GM18868 (cell line): ENCODE results near the gene ATP5F1E.
"Not testable (repeated sequence)": the region's sequence is repeated elsewhere in the genome, so short reads cannot be mapped to it uniquely, and the experiment has no call there.

Experiments used
- ATAC-seq: cut with Tn5 transposase; IDR thresholded peaks from one replicate; pipeline ENCODE4 v1.9.1; 2021; ENCODE audit warnings: mild to moderate bottlenecking, moderate library complexity; ENCODE audit not compliant: unreplicated experiment

The ATP5F1E gene

DNA sequence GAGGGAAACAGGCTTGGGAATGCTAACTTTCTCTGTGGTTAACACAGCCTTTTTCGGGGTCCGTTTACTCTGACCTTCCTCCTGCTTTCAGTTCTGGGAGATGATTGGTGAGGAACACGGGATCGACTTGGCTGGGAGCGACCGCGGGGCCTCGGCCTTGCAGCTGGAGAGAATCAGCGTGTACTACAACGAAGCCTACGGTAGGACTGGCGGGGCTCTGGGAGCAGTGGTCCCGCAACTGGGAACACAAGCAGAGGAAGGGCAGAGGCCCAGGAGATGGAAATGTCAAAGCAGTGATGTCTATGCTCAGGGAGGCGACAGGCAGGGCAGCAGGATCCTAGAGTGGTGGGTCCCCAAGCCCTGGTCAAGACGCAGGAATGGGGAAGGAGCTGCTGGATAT is 9.4 kb downstream of the ATP5F1E start:
- no peak for ATAC-seq

DNA sequence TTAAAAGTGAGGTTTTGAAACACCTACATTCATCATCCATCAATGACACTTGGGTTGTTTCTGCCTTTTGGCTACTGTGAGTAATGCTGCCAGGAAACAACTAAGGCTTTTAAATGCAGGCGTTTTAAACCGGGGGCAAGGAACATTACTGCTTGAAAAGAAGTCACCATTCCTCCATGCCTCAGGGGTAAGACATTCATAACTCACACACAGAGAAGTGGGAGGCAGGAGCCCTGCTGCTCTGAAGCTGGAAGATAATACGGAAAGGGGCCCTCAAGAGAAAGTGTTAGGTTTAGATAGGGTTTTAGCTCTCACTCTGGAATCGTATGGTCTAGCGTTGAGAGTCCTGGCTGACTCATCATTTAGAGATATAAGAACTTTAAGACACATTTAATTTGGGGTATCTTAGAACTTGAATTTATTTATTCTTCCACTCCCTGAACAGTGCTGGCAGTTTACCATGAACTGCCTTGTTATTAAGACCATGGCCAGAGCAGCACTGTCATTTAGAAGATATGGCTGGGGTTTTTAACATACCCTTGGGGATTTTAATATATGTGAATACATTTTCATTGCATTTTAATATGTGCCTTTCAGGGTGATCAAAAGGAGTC is 11.1 kb downstream of the ATP5F1E start:
- ATAC-seq: no peak

DNA sequence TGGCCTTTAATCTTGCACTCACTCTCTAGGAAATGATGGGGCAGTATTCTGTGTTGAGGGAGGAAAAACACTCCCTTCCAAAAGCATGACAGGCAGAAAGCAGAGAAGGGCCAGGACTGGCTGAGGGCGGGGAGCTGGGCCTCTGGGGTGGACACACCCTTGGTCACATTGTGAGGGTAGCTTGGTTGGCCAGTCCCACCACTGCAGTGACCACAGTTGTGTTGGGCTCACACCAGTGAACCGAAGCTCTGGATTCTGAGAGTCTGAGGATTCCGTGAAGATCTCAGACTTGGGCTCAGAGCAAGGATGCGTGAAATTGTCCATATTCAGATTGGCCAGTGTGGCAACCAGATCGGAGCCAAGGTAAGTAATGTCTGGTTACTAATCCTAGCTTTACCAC is 12.9 kb downstream of the ATP5F1E start, which contains the start of gene TUBB1:
TUBB1 (plus strand) TSS at position 213 of the 400 bp plus-strand sequence; CDS start at position 307, 94 bp downstream.
- ATAC-seq: no peak

DNA sequence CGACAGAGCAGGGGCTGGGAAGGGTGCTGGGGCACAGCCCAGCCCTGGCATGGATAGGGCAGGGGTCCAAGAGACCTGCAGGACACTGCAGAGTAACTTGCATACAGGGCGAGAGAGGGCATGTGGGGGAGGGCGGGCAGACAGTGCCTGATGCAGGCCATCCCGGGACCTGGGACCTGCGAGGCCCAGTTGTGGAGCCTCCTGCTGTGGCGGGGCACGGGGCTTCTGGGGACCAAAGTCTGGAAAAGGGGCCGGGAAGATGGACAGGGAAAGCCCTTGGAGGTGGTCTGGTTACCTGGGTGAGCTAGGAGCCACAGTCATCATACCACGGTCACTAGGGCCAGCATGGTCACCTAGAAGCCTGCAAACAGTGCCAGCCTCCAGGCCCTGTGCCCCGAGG is 13.3 kb downstream of the ATP5F1E start:
- ATAC-seq: no peak

DNA sequence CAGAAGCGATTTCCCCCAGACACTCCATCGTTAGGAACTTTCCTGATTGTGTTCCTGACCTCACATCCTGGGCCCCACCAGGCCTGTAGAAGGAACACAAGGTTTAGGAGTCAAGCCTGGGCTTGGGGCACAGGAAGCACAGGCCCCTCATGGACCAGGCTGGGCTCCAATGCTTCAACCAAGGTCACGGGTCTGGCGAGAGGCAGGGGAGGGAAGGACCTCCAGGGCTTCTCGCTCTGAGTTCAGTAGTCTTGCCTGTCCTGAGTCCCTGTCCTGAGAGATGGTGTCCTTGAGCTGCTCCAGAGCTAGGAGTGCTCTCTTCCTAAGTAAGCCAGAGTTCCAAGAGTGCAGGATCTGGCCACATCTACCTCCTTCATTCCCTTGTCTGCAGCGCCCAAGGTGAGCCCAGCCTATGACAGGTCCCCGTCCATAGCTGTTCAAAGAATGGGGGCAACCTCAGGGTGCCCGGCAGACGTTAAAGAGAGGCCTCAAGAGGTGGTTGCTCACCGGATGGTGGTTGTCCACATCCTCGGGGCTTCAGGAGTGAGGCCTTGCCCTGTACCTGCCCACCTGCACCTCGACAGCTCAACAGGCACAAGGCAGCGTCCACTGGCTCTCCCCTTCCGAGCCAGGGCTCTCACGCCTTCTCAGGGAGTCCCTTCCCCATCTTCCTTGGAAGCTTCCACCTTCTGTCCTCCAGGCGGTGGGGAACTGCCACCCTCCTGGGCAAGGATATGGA is 14.5 kb downstream of the ATP5F1E start:
- no peak for ATAC-seq

DNA sequence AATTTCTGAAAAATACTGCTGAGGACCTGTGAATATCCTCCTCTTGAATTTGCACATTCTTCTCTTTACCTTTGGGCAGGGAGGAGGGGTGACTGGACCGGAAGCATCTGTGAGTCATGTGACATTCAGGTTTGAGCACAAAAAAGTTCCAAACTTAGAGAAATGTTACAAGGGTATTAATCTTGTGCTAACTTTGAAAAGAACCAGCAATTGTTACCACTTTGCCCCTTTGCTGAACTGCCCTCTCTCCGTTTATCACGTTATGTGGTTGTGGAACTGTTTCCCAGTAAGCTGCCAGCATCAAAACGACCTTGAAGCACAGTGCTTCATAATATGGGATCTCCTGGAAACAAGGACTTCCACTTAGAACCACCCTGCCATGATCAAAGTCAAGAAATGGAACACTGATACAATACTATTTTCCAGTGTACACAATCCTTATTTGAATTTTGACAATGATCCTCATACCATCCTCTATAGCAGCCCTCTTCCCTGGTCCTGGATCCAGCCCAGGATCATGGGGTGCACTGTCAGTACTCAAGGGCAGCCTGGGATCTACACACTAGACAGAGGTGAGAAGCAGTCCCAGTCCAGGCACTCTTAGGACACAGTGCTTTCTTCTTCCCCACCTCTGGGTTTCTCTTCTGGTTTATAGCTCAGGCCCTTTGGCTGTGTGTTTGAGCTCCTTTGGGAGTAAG is 15.2 kb downstream of the ATP5F1E start:
- peak; percentile 43 for ATAC-seq

DNA sequence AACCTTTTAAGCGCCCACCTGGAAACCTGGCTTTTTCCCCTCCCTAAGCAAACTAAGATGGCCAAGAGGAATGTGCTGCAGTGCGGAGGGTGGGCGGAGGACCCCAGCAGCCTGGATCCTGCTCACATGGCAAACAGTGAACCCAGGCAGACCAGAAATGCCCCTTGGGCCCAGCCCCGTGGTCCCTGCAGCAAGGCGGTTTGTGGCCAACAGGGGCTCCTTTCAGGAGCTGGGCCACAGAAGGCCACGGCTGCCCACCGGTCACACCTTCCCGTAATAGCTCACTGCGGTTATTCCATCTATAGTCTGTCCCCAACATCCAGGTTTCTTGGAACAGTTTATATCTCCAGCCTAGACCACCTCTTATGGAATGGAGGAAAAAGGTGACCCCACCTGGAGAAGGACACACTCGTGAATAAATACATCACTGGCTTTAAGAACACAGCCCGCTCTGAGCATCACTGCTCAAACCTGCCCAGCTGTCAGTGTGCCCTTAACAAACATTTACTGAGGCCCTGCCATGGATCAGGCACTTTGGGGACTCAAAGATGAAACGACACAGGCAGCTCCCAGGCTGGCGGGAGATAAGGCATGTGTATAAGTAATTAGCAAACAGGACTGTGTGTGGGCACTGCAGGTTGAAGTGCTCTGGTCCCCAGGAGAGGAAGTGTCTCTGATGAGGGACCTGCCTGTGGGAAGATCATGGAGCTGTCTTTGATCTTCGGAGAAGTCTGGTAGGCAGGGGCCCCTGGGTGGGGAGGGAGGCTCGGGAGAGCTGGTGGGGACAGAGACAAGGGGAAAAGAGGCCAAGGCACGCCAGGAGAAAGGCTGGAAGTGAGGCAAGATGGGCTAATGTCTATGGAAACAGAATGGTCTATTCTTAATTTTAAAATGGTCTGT is 16.1 kb downstream of the ATP5F1E start:
- no peak for ATAC-seq

DNA sequence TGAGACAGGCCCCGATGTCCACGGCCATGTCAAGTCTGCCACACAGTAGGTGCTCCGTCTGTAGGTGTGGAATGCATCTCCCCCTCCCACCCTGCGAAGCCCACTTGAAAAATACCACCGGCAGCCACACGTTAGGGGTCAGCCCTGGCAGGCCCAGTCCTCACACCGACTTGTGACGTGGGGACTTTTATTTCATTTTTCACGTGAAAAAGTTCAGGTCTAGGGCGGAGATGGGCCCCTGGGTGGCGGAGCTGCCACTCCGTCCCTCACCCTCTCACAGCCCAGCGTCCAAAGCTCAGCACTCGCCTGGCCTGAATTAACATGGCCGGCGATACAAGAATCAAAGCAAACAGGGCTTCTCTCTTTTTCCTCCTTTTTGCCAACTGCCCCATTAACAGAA is 16.7 kb downstream of the ATP5F1E start:
- ATAC-seq: no peak

DNA sequence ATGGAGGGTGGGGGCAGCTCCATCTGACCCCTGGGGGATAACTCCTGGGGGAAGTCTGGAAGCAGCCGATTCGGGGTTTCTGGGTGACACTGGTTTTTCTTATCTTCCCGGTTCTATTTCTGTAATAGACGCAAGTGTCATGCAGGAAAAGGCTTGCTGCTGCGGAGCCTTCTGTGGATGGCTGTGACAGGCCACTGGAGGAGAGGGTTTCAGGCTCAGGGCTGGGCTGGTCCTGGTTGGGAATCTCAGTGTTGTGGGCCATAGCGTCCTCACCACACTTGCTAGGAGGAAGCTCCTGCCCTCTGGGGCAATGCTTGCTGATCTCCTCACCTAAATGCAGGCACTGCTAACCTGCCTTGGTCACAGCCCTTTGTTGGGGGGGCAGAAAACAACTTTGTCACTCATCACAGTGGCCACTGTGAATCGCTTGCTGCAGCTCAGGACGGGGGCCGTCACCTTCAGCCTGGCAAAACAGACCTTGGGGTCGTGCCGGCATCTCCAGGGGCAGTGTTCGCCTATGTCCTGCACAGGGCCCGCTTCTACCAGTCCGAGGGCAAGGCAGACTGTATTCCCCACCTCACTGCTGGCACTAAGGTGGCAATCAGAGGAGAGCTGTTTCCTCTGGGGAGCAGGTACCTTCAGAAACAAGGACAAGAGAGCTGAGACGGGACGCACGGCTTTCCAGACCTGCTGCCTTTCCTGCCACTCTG is 17.3 kb downstream of the ATP5F1E start:
- no peak for ATAC-seq

DNA sequence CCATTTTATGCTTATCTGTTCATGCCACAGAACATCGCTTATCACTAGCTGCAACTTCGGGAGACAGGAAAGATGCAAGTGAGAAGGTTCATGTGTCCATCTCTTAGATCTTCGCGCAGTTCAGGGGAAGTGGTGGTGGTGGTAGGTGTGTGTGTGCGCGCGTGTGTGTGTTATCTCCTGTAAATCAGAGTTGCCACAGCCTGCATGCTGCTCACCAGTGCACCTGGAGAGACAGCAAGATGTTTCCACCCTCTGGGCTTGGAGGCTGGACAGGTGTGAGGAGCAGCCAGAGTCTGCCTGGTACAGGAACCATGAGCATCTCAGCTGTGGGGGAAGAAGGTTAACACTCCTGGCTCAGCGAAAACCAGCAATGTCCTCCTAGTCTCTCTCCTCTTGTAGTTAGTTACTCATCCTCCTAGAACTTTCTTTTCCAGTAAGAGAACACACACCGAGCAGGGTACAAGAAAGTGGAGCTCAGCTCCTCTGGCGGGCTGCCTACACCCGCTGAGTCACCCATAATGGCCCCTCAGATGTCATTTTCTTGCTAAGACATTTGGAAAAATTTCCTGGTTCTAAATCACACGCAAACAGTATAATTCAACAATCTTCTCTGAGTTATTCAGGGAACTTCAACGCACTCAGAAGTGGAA is 18.1 kb downstream of the ATP5F1E start:
- ATAC-seq: no peak

DNA sequence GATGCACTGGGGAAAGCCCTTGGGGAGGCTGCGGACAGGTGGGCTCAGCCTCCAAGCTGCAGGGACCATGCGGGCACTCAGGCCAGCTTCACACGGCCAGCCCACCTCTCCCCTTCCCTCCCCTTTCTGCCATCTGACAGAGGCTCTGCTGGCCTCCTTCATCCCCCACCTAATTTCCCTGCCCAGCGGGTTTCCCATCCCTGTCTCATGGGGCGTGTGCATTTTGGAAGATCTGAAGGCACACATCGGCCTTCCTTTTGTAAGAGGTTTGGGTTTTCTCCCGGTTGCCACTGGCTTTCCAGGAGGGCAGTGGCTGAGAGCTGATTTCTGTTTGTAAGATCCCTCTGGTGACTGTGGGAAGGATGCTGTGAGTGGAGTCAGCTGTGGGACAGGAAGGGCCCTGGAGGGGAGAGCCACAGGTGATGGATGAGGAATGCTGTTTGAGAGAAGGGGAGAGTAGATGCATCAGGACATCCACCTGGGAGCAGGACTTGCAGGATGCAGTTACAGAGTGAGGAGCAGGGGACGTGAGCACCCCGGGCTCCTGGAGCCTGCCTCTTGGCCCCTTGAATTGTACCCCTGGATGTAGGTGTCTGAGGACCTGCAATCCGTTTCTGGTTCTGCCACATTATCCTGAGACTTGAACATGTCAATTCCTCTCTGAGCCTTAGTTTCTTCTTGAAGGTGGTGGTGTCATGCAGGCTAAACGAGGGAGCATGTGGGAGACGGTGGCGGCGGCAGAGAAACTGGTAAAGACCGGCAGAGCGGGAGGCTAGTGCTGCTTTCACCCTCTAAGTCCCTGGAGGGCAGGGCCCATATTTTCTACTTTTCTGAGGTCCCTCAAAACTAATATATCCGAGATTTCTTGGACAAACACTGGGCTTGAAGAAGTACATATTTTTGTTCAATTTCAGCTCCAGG is 18.8 kb downstream of the ATP5F1E start:
- ATAC-seq: no peak

DNA sequence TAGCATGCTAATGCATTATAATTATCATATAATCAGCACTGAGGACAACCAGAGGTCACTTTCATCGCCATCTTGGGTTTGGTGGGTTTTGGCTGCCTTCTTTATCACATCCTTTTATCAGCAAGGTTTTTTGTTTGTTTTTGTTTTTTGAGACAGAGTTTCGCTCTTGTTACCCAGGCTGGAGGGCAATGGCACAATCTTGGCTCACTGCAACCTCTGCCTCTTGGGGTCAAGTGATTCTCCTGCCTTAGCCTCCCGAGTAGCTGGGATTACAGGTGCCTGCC is 20.3 kb downstream of the ATP5F1E start:
- ATAC-seq: not testable (repeated sequence)

DNA sequence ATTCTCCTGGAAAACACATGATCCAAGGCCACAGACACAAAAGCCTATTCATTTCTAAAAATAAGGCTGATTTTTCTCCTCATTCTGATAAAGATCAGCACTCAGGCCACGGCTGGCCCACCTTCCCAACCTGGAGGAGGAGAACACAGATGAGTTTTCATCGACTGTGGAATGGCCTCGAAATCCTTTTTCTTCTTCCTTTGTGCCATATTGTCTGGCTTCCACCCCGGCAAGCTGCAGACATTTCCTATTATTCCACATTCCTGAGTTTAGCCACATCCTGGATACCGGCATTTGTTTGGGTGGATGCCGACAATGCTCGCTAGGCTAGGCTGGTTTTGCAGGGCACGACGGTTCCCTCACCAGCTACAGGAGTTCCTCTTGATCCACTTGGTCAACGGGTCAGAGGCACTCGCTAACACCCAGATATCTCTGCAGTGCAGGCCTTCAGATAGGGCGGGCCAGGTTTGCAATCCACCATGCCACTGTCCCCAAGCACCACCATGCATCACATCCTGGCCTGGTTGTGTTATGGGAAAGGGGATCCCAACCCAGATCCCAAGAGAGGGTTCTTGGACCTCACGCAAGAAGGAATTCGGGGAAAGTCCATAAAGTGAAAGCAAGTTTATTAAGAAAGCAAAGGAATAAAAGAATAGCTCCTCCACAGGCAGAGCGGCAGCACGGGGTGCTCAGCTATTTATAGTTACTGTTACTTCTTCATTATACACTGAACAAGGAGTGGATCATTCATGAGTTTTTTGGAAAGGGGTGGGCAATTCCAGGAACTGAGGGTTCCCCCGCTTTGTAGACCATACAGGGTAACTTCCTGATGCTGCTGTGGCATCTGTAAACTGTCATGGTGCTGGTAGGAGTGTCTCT is 20.9 kb downstream of the ATP5F1E start:
- no peak for ATAC-seq

DNA sequence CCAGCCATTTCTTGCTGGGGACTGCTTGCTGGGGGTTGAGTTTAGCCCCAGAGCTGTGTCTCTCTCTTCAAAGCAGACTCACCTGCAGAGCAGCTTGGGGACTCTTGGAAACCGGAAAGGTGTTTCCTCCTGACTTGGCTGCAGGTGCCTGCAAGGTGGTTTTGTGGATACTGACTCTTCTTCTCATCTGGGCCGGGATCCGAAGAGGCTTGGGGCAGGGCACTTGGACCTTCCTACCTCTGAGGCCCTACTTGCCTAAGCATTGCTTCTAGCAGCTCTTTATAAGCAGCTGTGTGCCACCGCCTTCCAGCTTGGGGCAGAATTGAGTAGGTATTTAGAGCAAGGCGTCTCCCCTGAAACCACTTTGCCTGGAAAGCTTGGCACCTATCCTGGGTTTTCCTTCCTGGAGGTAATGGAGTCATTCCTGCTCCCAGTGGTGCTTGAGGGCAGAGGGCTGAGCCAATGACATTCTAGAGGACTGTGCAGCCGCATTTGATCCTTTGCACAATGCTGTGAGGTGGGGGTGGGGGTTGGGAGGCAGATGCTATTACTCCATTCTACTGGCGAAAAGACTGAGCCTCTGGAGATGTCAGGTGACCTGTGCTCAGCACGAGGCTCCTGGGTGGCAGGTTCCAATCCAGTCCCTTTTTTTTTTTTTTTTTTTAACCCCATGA is 21.7 kb downstream of the ATP5F1E start:
- no peak for ATAC-seq

DNA sequence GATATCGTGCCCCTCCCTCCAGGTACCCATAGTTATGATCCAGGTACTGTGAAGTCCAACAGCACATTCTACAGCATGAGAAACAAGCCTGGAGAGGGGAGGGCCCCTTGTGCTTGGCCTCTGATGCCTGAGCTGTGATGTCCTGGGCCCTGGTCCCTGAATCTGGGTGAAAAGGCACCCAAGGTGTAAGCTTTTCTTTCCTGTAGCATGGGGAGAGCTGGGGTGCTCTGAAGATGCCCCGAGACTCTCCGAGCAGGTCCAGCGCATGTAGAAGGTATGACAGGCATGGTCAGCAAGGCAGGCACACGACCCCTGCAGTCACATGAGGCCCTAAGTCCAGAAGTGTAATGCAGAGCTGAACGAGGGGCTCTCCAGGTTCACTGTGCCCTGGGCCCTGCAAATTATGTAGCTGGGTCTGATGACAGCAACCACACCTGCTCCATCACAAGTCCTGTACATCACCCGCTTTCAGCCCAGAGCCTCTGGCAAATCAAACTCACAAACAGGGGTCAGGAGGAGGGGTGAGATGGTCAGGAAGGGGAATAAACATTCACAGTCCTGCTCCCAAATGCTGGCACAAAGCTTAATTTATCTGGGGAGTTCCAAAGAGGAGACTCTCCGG is 23.3 kb downstream of the ATP5F1E start:
- ATAC-seq: no peak

DNA sequence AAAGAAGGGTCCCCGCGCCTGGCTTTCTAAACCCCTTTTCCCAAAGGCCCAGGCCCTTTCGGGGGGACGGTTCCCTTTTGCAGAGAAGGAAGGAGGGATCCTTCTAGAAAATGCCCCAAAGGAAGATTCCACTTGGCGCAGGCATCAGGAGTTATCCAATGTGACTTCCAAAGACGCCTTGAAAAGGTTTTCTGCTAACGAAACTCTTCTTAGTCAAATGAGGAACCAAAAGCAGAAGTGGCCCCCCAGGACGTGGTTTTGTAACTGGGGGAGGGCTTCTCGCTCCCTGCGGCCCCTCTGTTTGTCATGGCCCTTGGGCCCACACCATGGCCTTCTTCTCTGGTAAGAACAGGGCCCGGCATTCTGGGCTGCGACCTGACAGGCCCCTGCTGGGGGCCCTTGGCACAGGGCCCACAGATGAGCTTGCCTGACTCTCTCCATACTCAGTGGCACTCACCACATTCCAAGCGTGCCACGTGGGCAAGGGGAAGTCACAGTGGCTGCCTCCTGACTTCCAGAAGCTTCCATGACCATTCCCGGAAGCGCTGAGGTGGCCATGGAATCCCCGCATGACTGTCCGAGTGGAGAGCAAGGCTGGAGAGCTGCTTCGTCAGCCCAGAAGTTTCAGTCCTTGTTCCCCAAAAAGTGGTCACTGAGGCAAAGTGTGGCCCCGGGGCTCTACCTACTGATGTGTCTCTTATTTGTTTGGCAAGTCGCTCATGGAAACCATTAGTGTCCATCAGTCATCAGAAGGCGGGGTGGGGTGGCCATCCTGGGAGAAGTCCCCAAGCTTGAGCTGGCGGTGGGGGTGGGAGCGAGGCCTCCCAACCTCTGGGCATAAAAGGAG is 24.2 kb downstream of the ATP5F1E start:
- ATAC-seq: peak; percentile 43
